ENCODE data around the gene ST6GALNAC4. TPM values are rescaled to one million over a fixed set of nuclear protein-coding genes. Genes with fewer than 3 reads are reported as not detected.

Gene ST6GALNAC4
- total and polyA plus RNA-seq, 10 of the 15 experiments (the other 5 are each of a cell fraction or from before 2014, with no cell fraction given): 4.2 to 63.2 (median 35.2) TPM

DNA sequence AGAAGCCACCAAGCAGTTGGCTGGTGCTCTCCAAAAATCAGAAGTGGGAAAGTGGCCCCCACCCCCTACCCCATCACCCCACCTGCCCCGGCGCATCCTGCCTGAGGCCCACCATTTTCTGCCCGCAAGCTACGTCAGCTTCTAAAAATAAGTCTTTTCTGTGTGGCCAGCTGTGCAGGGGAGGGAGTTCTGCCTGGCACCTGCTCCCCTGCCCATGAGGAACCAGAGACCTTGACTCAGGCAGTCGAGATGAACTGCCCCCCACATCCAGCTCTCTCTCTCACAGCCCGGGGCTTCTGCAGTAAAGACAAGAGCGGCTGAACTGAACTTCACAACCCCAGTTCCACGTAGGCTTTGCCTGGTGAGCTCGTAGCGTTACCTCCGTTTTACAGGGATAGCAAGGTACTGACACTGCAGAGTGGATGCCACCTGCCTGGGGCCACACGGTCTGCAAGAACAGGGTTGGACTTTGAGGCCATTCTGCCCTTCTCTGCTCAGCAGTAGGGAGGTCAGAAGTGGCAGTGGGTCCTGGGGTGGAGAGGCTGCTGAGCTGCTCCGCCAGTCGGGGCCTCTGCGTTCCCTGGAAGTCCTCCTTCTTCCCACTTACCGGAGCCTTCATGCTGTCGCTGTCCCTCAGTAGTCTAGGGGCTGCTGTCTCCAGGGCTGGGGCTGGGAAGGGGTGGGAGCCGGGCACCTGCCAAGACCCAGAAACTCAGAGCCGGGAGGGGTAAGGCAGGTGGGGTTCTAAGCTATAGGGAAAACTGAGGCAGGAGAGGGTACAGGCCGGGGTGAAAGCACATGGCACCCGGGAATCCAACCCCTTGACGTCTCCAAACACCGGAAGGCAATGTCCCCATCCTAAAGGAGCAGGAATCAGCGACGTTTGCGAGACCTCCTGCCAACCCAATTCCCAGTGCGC lies 781 bp downstream of the ST6GALNAC4 start (continued):
- TF ChIP-seq HSF1 (IDR thresholded peaks at IDR 0.05; ENCODE audit: low read depth, low read length) (no peak), ZNF592 (IDR thresholded peaks at IDR 0.05) (no peak), IKZF1 (conservative IDR thresholded peaks at IDR 0.05) (peak; percentile 20; the same call in 1 of the 2 replicates), CUX1 (IDR thresholded peaks at IDR 0.05; ENCODE audit: insufficient replicate concordance, low read depth, low read length) (no peak), ZBTB33 (IDR thresholded peaks at IDR 0.05) (no peak), E4F1 (IDR thresholded peaks at IDR 0.05; ENCODE audit: borderline replicate concordance, partially characterized antibody) (no peak), FOS (IDR thresholded peaks at IDR 0.05; ENCODE audit: borderline replicate concordance, extremely low read depth, insufficient read length) (no peak)
- TF ChIP-seq, protein P1, sequence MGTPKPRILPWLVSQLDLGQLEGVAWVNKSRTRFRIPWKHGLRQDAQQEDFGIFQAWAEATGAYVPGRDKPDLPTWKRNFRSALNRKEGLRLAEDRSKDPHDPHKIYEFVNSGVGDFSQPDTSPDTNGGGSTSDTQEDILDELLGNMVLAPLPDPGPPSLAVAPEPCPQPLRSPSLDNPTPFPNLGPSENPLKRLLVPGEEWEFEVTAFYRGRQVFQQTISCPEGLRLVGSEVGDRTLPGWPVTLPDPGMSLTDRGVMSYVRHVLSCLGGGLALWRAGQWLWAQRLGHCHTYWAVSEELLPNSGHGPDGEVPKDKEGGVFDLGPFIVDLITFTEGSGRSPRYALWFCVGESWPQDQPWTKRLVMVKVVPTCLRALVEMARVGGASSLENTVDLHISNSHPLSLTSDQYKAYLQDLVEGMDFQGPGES (IDR thresholded peaks at IDR 0.05): no peak
